B cell (primary cell): ENCODE results near the gene ZNF3.

Experiments
- EZH2 ChIP-seq: IDR thresholded peaks from 2 replicates; pipeline ENCODE4 v1.6.1; 2012; ENCODE audit warnings: borderline replicate concordance, low read depth, mild to moderate bottlenecking, moderate library complexity, low read length; ENCODE audit not compliant: insufficient read depth, poor library complexity, severe bottlenecking
- TF ChIP-seq, protein P1 (sequence below): fragments of 200-600 bp; IDR thresholded peaks from one replicate; pipeline ENCODE4 v1.8.0; 2022; ENCODE audit warnings: antibody characterized with exemption, mild to moderate bottlenecking

DNA sequence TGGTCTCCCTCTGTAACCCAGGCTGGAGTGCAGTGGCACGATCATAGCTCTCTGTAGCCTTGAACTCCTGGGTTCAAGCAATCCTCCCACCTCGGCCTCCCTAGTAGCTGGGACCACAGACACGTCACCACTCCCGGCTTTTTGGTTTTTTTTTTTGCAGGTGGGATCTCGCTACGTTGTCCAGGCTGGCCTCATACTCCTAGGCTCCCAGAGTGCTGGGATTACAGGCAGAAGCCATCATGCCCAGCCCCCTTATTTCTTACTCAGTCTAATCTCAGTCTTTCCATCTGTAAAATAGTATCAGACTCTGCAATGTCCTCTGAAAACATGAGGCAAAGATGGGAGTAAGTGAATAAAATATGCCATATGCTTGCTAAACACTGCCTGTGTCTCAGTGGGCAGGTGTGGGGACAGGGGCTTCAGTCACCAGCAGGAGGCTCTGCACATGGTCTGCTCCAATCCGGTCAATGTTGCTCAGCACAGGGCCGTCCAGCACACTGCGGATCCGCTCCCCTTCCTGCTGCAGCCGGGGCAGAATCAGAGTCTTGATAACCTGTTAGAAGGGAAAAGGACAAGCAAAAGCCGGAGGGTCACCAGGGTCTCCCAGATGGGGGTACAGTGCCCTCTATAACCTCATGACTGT is 28.1 kb upstream of the ZNF3 start:
- TF ChIP-seq, protein P1, sequence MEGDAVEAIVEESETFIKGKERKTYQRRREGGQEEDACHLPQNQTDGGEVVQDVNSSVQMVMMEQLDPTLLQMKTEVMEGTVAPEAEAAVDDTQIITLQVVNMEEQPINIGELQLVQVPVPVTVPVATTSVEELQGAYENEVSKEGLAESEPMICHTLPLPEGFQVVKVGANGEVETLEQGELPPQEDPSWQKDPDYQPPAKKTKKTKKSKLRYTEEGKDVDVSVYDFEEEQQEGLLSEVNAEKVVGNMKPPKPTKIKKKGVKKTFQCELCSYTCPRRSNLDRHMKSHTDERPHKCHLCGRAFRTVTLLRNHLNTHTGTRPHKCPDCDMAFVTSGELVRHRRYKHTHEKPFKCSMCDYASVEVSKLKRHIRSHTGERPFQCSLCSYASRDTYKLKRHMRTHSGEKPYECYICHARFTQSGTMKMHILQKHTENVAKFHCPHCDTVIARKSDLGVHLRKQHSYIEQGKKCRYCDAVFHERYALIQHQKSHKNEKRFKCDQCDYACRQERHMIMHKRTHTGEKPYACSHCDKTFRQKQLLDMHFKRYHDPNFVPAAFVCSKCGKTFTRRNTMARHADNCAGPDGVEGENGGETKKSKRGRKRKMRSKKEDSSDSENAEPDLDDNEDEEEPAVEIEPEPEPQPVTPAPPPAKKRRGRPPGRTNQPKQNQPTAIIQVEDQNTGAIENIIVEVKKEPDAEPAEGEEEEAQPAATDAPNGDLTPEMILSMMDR = no peak
- TF ChIP-seq EZH2 = no peak
